Heart right ventricle (tissue), 16 donors: ENCODE data around the gene GNG12. TPM values are rescaled to one million over a fixed set of nuclear protein-coding genes. Genes with fewer than 3 reads are reported as not detected.

Experiments
- ATAC-seq, 8 donors: fragments of 200-7000 bp; cut with Tn5 transposase; one replicate each; pipeline ENCODE4 v1.9.1; 2020; ENCODE audit warnings: mild to moderate bottlenecking in 8 of 8, moderate library complexity in 8 of 8, moderate number of reproducible peaks in 1 of 8
- DNase-seq, 2 donors: peaks; one replicate each; pipeline ENCODE4 v3.0.0-alpha.2; 2020
- H3K27ac ChIP-seq, 10 donors: fragments of 200-600 bp; sonication (generic) in 2 of 10; one replicate each; pipeline versions ENCODE4 v1.5.0 to v1.8.0; 2020 to 2022; ENCODE audit warnings: mild to moderate bottlenecking in 3 of 10
- H3K27me3 ChIP-seq, 7 donors: fragments of 200-600 bp; one replicate each; pipeline ENCODE4 v1.8.0; 2021 to 2022; ENCODE audit warnings: mild to moderate bottlenecking in 2 of 7
- H3K36me3 ChIP-seq, 9 donors: fragments of 200-600 bp; sonication (generic) in 1 of 9; one replicate each; pipeline versions ENCODE4 v1.5.0 to v1.8.0; 2020 to 2022; ENCODE audit warnings: mild to moderate bottlenecking in 2 of 9
- H3K4me1 ChIP-seq, 9 donors: fragments of 200-600 bp; sonication (generic) in 1 of 9; one replicate each; pipeline versions ENCODE4 v1.5.0 to v1.8.0; 2020 to 2022; ENCODE audit warnings: mild to moderate bottlenecking in 4 of 9
- H3K4me3 ChIP-seq, 10 donors: fragments of 200-600 bp; sonication (generic) in 2 of 10; one replicate each; pipeline versions ENCODE4 v1.5.0 to v1.8.0; 2020 to 2022; ENCODE audit warnings: mild to moderate bottlenecking in 7 of 10, moderate library complexity in 2 of 10
- H3K9me3 ChIP-seq, 11 donors: fragments of 200-600 bp in 10 of 11; sonication (generic) in 2 of 11; one replicate each; pipeline versions ENCODE4 v1.5.0 to v1.8.0; 2013 to 2022; ENCODE audit warnings: mild to moderate bottlenecking in 2 of 11, control low read depth in 1 of 11, moderate library complexity in 1 of 11
- WGBS, 2 donors: extraction: QIAGEN DNeasy Blood & Tissue Kit; methylation state at CpG; one replicate each; pipeline ENCODE4 v1.1.7; 2013; ENCODE audit warnings: inconsistent platforms in 1 of 2; 5-methylcytosine and 5-hydroxymethylcytosine counted together
- intact Hi-C, 10 donors: fragments of 100-400 bp; cut with DNase I; formaldehyde crosslinking; loops; one replicate each; pipeline versions ENCODE4 v1.11.1 to v1.14.2; 2022
- polyA plus RNA-seq, 2 donors: library from polyadenylated mRNA; stranded (reverse); fragments of 200-250 nt; gene quantifications; one replicate each; pipeline ENCODE4 v1.2.3, GENCODE V29; 2013
- total RNA-seq, 10 donors: library from RNA; stranded (reverse); fragmentation: NEBNext Ultra II Directional in 3 of 10; extraction: Animal tissue kit (Norgen Biotek cat#: 25700) in 3 of 10; gene quantifications; one replicate each; pipeline versions ENCODE4 v1.2.1 to v1.2.4, GENCODE V29; 2021 to 2023
- TF ChIP-seq, protein P1 (sequence below), 9 donors: fragments of 200-600 bp; sonication (generic) in 2 of 9; IDR thresholded peaks; one replicate each; pipeline versions ENCODE4 v1.5.0 to v1.8.0; 2021 to 2022; ENCODE audit warnings: antibody characterized with exemption in 9 of 9, mild to moderate bottlenecking in 5 of 9, moderate library complexity in 1 of 9
- donor health status: Arrhythmogenic right ventricular cardiomyopathy.
- donor health status: ischemic (EF 13 %, LVEDD 7.1; RV severe dilation, severe dysfunction).
- donor health status: healthy with polysubstance abuse.
- donor health status: DM: no; HTN: yes; CAD: no.
- donor health status: DM: no; HTN: no; CAD: no.
- donor health status: ischemic (EF 25% LVEDD 6.9; RV normal size, moderate dysfunction).
- donor health status: ischemic (EF 25% LVEDD 5.7; RV mildly dilated, moderate dysfunction).
- donor health status: healthy.
- donor health status: DM: yes; HTN: yes; CAD: no.
- donor health status: Ischemic cardiomyopathy.
- donor health status: ischemic (EF 35%, LVEDD 5.7; RV mildly dilated, moderate dysfunction).
- donor health status: nonischemic (EF 11% LVEDD 7.7; RV severe dilation, severe dysfunction).
- donor health status: DM: yes; HTN: yes; CAD: no.
- donor health status: PGD.
- donor health status: ischemic (EF 29% LVEDD 5.4; RV normal size, mild dysfunction).
- donor health status: nonischemic (EF 23%, LVEDD 6.1; RV moderate dilation, normal function).

GNG12 gene
- total and polyA plus RNA-seq, 12 donors: 8.5 to 49.4 (median 34.5) TPM

DNA sequence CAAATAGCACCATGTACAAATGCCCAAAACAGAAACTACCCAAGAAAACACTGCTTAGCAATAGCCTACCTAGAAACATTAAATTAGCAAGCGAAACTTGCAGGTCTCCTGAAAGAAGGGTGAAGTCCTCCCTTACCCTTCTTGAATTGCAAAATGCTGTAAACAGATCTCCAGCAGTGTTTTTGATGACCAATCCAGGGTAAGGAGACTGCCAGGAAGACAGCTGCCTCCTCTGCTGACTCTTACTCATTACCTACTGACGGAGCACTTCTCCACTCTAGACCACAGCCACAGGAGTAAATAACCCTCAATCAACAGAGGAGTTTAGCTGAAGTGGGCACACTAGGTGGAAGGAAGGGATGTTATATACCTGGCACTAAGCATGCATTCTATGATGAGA, 180.5 kb downstream of the GNG12 start:
- intact Hi-C loops: no loop called here
- WGBS, 2 donors: 81 to 90% methylated on average over 2 of the region's 2 CpGs

More for the DNA sequence above, 180.5 kb downstream of the GNG12 start:
- no peak overlapping the region for H3K4me3 ChIP-seq
- H3K4me1 ChIP-seq: peaks cover 0 to 2% (median 0%) of the 10 kb centered on the region in 9 donors
- no peaks in the 10 kb centered on the region for H3K9me3 ChIP-seq
- ATAC-seq (peak in 1 of 8 donors; percentile 56), DNase-seq (no peak)
- TF ChIP-seq, protein P1, sequence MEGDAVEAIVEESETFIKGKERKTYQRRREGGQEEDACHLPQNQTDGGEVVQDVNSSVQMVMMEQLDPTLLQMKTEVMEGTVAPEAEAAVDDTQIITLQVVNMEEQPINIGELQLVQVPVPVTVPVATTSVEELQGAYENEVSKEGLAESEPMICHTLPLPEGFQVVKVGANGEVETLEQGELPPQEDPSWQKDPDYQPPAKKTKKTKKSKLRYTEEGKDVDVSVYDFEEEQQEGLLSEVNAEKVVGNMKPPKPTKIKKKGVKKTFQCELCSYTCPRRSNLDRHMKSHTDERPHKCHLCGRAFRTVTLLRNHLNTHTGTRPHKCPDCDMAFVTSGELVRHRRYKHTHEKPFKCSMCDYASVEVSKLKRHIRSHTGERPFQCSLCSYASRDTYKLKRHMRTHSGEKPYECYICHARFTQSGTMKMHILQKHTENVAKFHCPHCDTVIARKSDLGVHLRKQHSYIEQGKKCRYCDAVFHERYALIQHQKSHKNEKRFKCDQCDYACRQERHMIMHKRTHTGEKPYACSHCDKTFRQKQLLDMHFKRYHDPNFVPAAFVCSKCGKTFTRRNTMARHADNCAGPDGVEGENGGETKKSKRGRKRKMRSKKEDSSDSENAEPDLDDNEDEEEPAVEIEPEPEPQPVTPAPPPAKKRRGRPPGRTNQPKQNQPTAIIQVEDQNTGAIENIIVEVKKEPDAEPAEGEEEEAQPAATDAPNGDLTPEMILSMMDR (IDR thresholded peaks at IDR 0.05): no peak
- no peaks in the 10 kb centered on the region for H3K27me3 ChIP-seq
- no peaks in the 10 kb centered on the region for H3K36me3 ChIP-seq
- H3K27ac ChIP-seq: no peak overlapping the region

Other genes with a start within 250 kb of the GNG12 start
- gene GADD45A, start 148.3 kb downstream of the GNG12 start, total RNA-seq: 100 to 1,000 TPM in 4 of 10 donors, 10 to 100 TPM in 6; 26.2 to 148 (median 72.7) TPM
- gene GADD45A, start 148.3 kb downstream of the GNG12 start, polyA plus RNA-seq: 10 to 100 TPM; 40.6 to 41.4 TPM
- 10 to 100 TPM in 9 of 10 donors, 1 to 10 TPM in 1; 4.9 to 52.7 (median 14.7) TPM for gene DIRAS3, start 217.2 kb upstream of the GNG12 start, total RNA-seq
- gene DIRAS3, start 217.2 kb upstream of the GNG12 start, polyA plus RNA-seq: 10 to 100 TPM in 1 of 2 donors, 1 to 10 TPM in 1; 7.1 to 23.7 TPM